HepG2 (cell line): ENCODE data around the gene RNASE4.

Source experiments
- CHD2 ChIP-seq: IDR thresholded peaks from 2 replicates; pipeline ENCODE4 v1.6.1; 2011; ENCODE audit warnings: low read depth, low read length, improper control_type of control experiment
- HIVEP1 ChIP-seq: sonication (generic); formaldehyde crosslinking; IDR thresholded peaks from 2 replicates; pipeline ENCODE4 v1.4.0; 2020; ENCODE audit warnings: mild to moderate bottlenecking, missing genetic modification reagents
- TF ChIP-seq, protein P1 (sequence below), 2 experiments: IDR thresholded peaks; 2 replicates each; pipeline ENCODE4 v1.6.1; 2011 to 2012; ENCODE audit warnings: low read length in 2 of 2, borderline replicate concordance in 1 of 2, low read depth in 1 of 2, mild to moderate bottlenecking in 1 of 2, moderate library complexity in 1 of 2

DNA sequence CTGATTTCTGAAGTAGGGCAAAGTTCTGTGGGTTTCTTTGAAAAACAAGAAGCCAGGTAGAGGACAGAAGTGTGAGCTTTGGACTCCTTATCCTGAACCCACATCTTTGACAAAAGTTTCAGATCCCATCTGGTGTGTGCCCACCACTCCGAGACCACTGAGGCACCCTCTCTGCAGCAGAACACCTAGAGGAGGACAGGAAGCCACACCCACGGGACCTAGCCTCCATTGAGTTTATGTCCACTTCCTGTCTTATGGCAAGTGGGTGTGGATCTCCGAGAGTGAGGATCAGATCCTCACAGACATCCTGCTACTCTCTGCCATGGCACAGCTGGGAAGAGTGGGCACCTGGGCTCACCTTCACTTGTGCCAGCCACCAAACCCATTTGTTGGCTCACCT lies 26.1 kb upstream of the RNASE4 start:
- TF ChIP-seq HIVEP1 (no peak), CHD2 (no peak)
- TF ChIP-seq, protein P1, sequence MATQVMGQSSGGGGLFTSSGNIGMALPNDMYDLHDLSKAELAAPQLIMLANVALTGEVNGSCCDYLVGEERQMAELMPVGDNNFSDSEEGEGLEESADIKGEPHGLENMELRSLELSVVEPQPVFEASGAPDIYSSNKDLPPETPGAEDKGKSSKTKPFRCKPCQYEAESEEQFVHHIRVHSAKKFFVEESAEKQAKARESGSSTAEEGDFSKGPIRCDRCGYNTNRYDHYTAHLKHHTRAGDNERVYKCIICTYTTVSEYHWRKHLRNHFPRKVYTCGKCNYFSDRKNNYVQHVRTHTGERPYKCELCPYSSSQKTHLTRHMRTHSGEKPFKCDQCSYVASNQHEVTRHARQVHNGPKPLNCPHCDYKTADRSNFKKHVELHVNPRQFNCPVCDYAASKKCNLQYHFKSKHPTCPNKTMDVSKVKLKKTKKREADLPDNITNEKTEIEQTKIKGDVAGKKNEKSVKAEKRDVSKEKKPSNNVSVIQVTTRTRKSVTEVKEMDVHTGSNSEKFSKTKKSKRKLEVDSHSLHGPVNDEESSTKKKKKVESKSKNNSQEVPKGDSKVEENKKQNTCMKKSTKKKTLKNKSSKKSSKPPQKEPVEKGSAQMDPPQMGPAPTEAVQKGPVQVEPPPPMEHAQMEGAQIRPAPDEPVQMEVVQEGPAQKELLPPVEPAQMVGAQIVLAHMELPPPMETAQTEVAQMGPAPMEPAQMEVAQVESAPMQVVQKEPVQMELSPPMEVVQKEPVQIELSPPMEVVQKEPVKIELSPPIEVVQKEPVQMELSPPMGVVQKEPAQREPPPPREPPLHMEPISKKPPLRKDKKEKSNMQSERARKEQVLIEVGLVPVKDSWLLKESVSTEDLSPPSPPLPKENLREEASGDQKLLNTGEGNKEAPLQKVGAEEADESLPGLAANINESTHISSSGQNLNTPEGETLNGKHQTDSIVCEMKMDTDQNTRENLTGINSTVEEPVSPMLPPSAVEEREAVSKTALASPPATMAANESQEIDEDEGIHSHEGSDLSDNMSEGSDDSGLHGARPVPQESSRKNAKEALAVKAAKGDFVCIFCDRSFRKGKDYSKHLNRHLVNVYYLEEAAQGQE (IDR thresholded peaks at IDR 0.05; ENCODE audit: borderline replicate concordance in 1 of 2, low read depth in 1 of 2, low read length in 2 of 2), result no peak
